NK-92 treated with Interleukin-12 subunit alpha and Interleukin-12 subunit beta, amount 100 ng/mL, for 24 hours (cell line): Measurements from ENCODE around the gene IZUMO1R.
"Not testable (repeated sequence)": the region's sequence is repeated elsewhere in the genome, so short reads cannot be mapped to it uniquely, and the experiment has no call there.

Source experiments
- DNase-seq: peaks from one replicate; lab custom pipeline; 2025; lab: John Stamatoyannopoulos, UW

IZUMO1R gene

GRCh38 chr11:94303966-94304958 is at the start of gene IZUMO1R:
IZUMO1R (plus strand) TSS chr11:94304580; CDS start chr11:94305637, 1,057 bp downstream.
- DNase-seq: no peak

- DNase-seq: no peak
Measured at GRCh38 chr11:94271885-94272372, 32.5 kb upstream of the IZUMO1R start.

- no peak for DNase-seq
Measured at GRCh38 chr11:94272738-94273313, 31.6 kb upstream of the IZUMO1R start.

- no peak for DNase-seq
Measured at GRCh38 chr11:94275961-94276360, 28.4 kb upstream of the IZUMO1R start.

- DNase-seq: no peak
Measured at GRCh38 chr11:94276943-94277342, 27.4 kb upstream of the IZUMO1R start.

- DNase-seq: not testable (repeated sequence)
Measured at GRCh38 chr11:94278207-94278606, 26.2 kb upstream of the IZUMO1R start.

GRCh38 chr11:94279996-94280395 is 24.4 kb upstream of the IZUMO1R start:
- DNase-seq: no peak

GRCh38 chr11:94281324-94281723 is 23.1 kb upstream of the IZUMO1R start:
- no peak for DNase-seq

- no peak for DNase-seq
Measured at GRCh38 chr11:94283678-94284077, 20.7 kb upstream of the IZUMO1R start.

- DNase-seq: no peak
Measured at GRCh38 chr11:94295534-94295933, 8.8 kb upstream of the IZUMO1R start.

- DNase-seq: no peak
Measured at GRCh38 chr11:94297985-94298576, 6.3 kb upstream of the IZUMO1R start.

- no peak for DNase-seq
Measured at GRCh38 chr11:94302776-94303175, 1.6 kb upstream of the IZUMO1R start.

- no peak for DNase-seq
Measured at GRCh38 chr11:94305146-94305545, 766 bp downstream of the IZUMO1R start.

- DNase-seq: no peak
Measured at GRCh38 chr11:94307101-94307791, 2.9 kb downstream of the IZUMO1R start.

GRCh38 chr11:94308024-94308423 is 3.6 kb downstream of the IZUMO1R start:
- DNase-seq: no peak

- no peak for DNase-seq
Measured at GRCh38 chr11:94309757-94310156, 5.4 kb downstream of the IZUMO1R start.

GRCh38 chr11:94310191-94310875 is 6.0 kb downstream of the IZUMO1R start:
- DNase-seq: no peak

GRCh38 chr11:94312339-94312738 is 8.0 kb downstream of the IZUMO1R start:
- no peak for DNase-seq

GRCh38 chr11:94314064-94314463 is 9.7 kb downstream of the IZUMO1R start:
- DNase-seq: no peak

- no peak for DNase-seq
Measured at GRCh38 chr11:94315664-94316063, 11.3 kb downstream of the IZUMO1R start.

- no peak for DNase-seq
Measured at GRCh38 chr11:94322501-94322900, 18.1 kb downstream of the IZUMO1R start.
